ENCODE measurements around the gene ABCA5. TPM values are rescaled to one million over a fixed set of nuclear protein-coding genes. Genes with fewer than 3 reads are reported as not detected.

The ABCA5 gene
- total and polyA plus RNA-seq, 2 of the 13 experiments (the other 11 are each of a cell fraction or from before 2014, with no cell fraction given): 9.7 to 10.1 TPM

GRCh38 chr17:69235338-69236058 is 91.4 kb downstream of the ABCA5 start (continued):
- TF ChIP-seq, protein P1, sequence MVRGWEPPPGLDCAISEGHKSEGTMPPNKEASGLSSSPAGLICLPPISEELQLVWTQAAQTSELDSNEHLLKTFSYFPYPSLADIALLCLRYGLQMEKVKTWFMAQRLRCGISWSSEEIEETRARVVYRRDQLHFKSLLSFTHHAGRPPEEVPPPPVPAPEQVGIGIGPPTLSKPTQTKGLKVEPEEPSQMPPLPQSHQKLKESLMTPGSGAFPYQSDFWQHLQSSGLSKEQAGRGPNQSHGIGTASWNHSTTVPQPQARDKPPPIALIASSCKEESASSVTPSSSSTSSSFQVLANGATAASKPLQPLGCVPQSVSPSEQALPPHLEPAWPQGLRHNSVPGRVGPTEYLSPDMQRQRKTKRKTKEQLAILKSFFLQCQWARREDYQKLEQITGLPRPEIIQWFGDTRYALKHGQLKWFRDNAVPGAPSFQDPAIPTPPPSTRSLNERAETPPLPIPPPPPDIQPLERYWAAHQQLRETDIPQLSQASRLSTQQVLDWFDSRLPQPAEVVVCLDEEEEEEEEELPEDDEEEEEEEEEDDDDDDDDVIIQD (CRISPR knock-in tag; IDR thresholded peaks at IDR 0.05; ENCODE audit: low read depth): peak; percentile 59; the same call in 1 of the 2 replicates
- TF ChIP-seq ZKSCAN8 (CRISPR knock-in tag; IDR thresholded peaks at IDR 0.05; ENCODE audit: borderline replicate concordance) (peak; percentile 54; the same call in 1 of the 2 replicates), NR2F2 (IDR thresholded peaks at IDR 0.05; ENCODE audit: borderline replicate concordance, low read depth) (no peak), FOXA3 (CRISPR knock-in tag; IDR thresholded peaks at IDR 0.05) (peak; percentile 44; the same call in 1 of the 2 replicates), BORCS8-MEF2B (CRISPR knock-in tag; IDR thresholded peaks at IDR 0.05) (peak; percentile 65), SRY (CRISPR knock-in tag; IDR thresholded peaks at IDR 0.05) (no peak), ETS1 (CRISPR knock-in tag; IDR thresholded peaks at IDR 0.05) (no peak), ZNF12 (CRISPR knock-in tag; IDR thresholded peaks at IDR 0.05) (no peak), UBTF (CRISPR knock-in tag; IDR thresholded peaks at IDR 0.05) (no peak), MAF1 (CRISPR knock-in tag; IDR thresholded peaks at IDR 0.05; ENCODE audit: borderline replicate concordance) (no peak), SRF (IDR thresholded peaks at IDR 0.05; ENCODE audit: low read depth, low read length) (no peak), THAP11 (CRISPR knock-in tag; IDR thresholded peaks at IDR 0.05) (peak; percentile 48; the same call in 1 of the 2 replicates), SCMH1 (CRISPR knock-in tag; IDR thresholded peaks at IDR 0.05; ENCODE audit: borderline replicate concordance) (no peak), HNRNPK (IDR thresholded peaks at IDR 0.05; ENCODE audit: low read depth, low read length, poor library complexity, severe bottlenecking) (no peak), CAMTA2 (CRISPR knock-in tag; IDR thresholded peaks at IDR 0.05; ENCODE audit: borderline replicate concordance) (no peak), SMARCE1 (IDR thresholded peaks at IDR 0.05; ENCODE audit: borderline replicate concordance) (no peak), CHD2 (IDR thresholded peaks at IDR 0.05; ENCODE audit: low read depth, low read length) (no peak), IKZF1 (IDR thresholded peaks at IDR 0.05) (no peak), SUZ12 (IDR thresholded peaks at IDR 0.05; ENCODE audit: low read depth, low read length) (no peak), MYC (CRISPR knock-in tag; IDR thresholded peaks at IDR 0.05; ENCODE audit: borderline replicate concordance) (no peak), SP4 (CRISPR knock-in tag; IDR thresholded peaks at IDR 0.05) (no peak), ZBTB3 (CRISPR knock-in tag; IDR thresholded peaks at IDR 0.05; ENCODE audit: borderline replicate concordance, low read depth) (no peak)
- TF ChIP-seq, protein P2, sequence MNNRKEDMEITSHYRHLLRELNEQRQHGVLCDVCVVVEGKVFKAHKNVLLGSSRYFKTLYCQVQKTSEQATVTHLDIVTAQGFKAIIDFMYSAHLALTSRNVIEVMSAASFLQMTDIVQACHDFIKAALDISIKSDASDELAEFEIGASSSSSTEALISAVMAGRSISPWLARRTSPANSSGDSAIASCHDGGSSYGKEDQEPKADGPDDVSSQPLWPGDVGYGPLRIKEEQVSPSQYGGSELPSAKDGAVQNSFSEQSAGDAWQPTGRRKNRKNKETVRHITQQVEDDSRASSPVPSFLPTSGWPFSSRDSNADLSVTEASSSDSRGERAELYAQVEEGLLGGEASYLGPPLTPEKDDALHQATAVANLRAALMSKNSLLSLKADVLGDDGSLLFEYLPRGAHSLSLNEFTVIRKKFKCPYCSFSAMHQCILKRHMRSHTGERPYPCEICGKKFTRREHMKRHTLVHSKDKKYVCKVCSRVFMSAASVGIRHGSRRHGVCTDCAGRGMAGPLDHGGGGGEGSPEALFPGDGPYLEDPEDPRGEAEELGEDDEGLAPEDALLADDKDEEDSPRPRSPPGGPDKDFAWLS (CRISPR knock-in tag; IDR thresholded peaks at IDR 0.05; ENCODE audit: borderline replicate concordance): no peak
- TF ChIP-seq, protein P3, sequence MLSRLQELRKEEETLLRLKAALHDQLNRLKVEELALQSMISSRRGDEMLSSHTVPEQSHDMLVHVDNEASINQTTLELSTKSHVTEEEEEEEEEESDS (CRISPR knock-in tag; IDR thresholded peaks at IDR 0.05; ENCODE audit: borderline replicate concordance): 0 out of 2 replicates have a peak, but pooled peaks have one; percentile 64
